Measurements from ENCODE around the gene TAS2R1. TPM values are rescaled to one million over a fixed set of nuclear protein-coding genes. Genes with fewer than 3 reads are reported as not detected.
"Not testable (repeated sequence)": the region's sequence is repeated elsewhere in the genome, so short reads cannot be mapped to it uniquely, and the experiment has no call there.

The TAS2R1 gene
- total RNA-seq, 1 donor from 2014 or later = not detected

GRCh38 chr5:9624196-9624947, 5.8 kb downstream of the TAS2R1 start:
- ATAC-seq (ENCODE audit: poor library complexity) (no peak), DNase-seq (no peak)
- intact Hi-C loops (cut with DNase I) = no loop called here

- ATAC-seq (ENCODE audit: poor library complexity) (no peak), DNase-seq (no peak)
- intact Hi-C loops (cut with DNase I) = no loop called here
These were observed 6.5 kb downstream of the TAS2R1 start for GRCh38 chr5:9623661-9624060.

GRCh38 chr5:9622971-9623421, 7.2 kb downstream of the TAS2R1 start:
- ATAC-seq (ENCODE audit: poor library complexity) (peak; percentile 69), DNase-seq (no peak)
- intact Hi-C loops (cut with DNase I) = no loop called here

GRCh38 chr5:9621379-9621903, 8.7 kb downstream of the TAS2R1 start:
- intact Hi-C loops (cut with DNase I) = no loop called here
- DNase-seq = no peak
- no peak for ATAC-seq (ENCODE audit: poor library complexity)

GRCh38 chr5:9619331-9620092, 10.6 kb downstream of the TAS2R1 start:
- intact Hi-C loops (cut with DNase I) = no loop called here
- ATAC-seq (ENCODE audit: poor library complexity) (peak; percentile 40), DNase-seq (peak; percentile 40)

- peak; percentile 65 for ATAC-seq (ENCODE audit: poor library complexity)
- intact Hi-C loops (cut with DNase I) = no loop called here
- no peak for DNase-seq
These were observed 12.2 kb downstream of the TAS2R1 start for GRCh38 chr5:9617739-9618504.

- intact Hi-C loops (cut with DNase I) = no loop called here
- ATAC-seq (ENCODE audit: poor library complexity) = peak; percentile 32
- no peak for DNase-seq
These were observed 12.9 kb downstream of the TAS2R1 start for GRCh38 chr5:9617221-9617620.

- DNase-seq (no peak), ATAC-seq (ENCODE audit: poor library complexity) (no peak)
- intact Hi-C loops (cut with DNase I) = no loop called here
These were observed 14.8 kb downstream of the TAS2R1 start for GRCh38 chr5:9615331-9615730.

- no peak for DNase-seq
- intact Hi-C loops (cut with DNase I) = no loop called here
- ATAC-seq (ENCODE audit: poor library complexity) = no peak
These were observed 16.8 kb downstream of the TAS2R1 start for GRCh38 chr5:9613360-9613759.

GRCh38 chr5:9610969-9611368, 19.2 kb downstream of the TAS2R1 start:
- ATAC-seq (ENCODE audit: poor library complexity) (no peak), DNase-seq (no peak)
- intact Hi-C loops (cut with DNase I) = no loop called here

GRCh38 chr5:9610364-9610763, 19.8 kb downstream of the TAS2R1 start:
- no peak for ATAC-seq (ENCODE audit: poor library complexity)
- DNase-seq = no peak
- intact Hi-C loops (cut with DNase I) = no loop called here

- no peak for ATAC-seq (ENCODE audit: poor library complexity)
- intact Hi-C loops (cut with DNase I) = no loop called here
- no peak for DNase-seq
These were observed 22.1 kb downstream of the TAS2R1 start for GRCh38 chr5:9608093-9608492.

- no peak for DNase-seq
- ATAC-seq (ENCODE audit: poor library complexity) = no peak
- intact Hi-C loops (cut with DNase I) = no loop called here
These were observed 24.9 kb downstream of the TAS2R1 start for GRCh38 chr5:9605041-9605838.

- DNase-seq (no peak), ATAC-seq (ENCODE audit: poor library complexity) (no peak)
- intact Hi-C loops (cut with DNase I) = no loop called here
These were observed 25.7 kb downstream of the TAS2R1 start for GRCh38 chr5:9604416-9604815.

GRCh38 chr5:9601055-9601739, 29.0 kb downstream of the TAS2R1 start:
- ATAC-seq (ENCODE audit: poor library complexity) = peak; percentile 59
- intact Hi-C loops (cut with DNase I) = no loop called here

GRCh38 chr5:9599391-9599790, 30.8 kb downstream of the TAS2R1 start:
- intact Hi-C loops (cut with DNase I) = no loop called here
- no peak for ATAC-seq (ENCODE audit: poor library complexity)
- DNase-seq = no peak

More at GRCh38 chr5:9601055-9601739, 29.0 kb downstream of the TAS2R1 start:
- peak; percentile 44 for DNase-seq

- intact Hi-C loops (cut with DNase I); ATAC-seq (ENCODE audit: poor library complexity); DNase-seq: not testable (repeated sequence)
These were observed 31.8 kb downstream of the TAS2R1 start for GRCh38 chr5:9598329-9598728.

- DNase-seq; intact Hi-C loops (cut with DNase I); ATAC-seq (ENCODE audit: poor library complexity): not testable (repeated sequence)
These were observed 32.8 kb downstream of the TAS2R1 start for GRCh38 chr5:9597322-9597721.
